ENCODE results near the gene TMA16. TPM values are rescaled to one million over a fixed set of nuclear protein-coding genes. Genes with fewer than 3 reads are reported as not detected.

Gene TMA16
- total and polyA plus RNA-seq, 9 donors, result 16.2 to 32.7 (median 26.0) TPM

DNA sequence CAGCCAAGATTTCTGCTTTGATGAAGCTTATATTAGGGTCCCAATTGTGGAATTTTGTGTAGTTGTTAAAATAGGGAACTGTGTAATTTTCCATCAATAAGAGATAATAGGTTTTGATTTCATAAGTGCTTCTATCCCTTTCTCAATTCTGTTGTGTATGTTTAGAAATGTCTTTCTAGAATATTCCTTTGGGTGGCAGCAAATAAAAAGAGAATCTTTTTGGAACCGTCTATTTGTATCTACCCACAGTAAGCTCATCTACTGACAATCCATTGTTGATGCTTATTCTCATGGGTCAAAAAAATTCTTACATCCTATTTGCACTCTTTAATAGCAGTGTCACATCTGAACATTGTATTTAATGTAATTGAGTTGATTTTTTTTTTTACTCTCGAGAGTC is 61.7 kb downstream of the TMA16 start:
- no peaks in the 10 kb centered on the region for H3K4me1 ChIP-seq (ENCODE audit: control insufficient read depth, insufficient read depth, low read length)
- no peak for DNase-seq
- H3K27me3 ChIP-seq (ENCODE audit: control insufficient read depth, insufficient read depth, low read length), result no peaks in the 10 kb centered on the region
- no CpG with 5 or more reads among the region's 2 CpGs for WGBS (ENCODE audit: insufficient coverage)
- H3K36me3 ChIP-seq (ENCODE audit: control insufficient read depth, insufficient read depth, low read length), result no peaks in the 10 kb centered on the region
- H3K9me3 ChIP-seq (replicated peaks; ENCODE audit: control insufficient read depth, low read depth, low read length), result no peaks in the 10 kb centered on the region
- no peak overlapping the region for H3K4me3 ChIP-seq (ENCODE audit: low read length)
- no peak overlapping the region for H3K27ac ChIP-seq (ENCODE audit: low read length)

DNA sequence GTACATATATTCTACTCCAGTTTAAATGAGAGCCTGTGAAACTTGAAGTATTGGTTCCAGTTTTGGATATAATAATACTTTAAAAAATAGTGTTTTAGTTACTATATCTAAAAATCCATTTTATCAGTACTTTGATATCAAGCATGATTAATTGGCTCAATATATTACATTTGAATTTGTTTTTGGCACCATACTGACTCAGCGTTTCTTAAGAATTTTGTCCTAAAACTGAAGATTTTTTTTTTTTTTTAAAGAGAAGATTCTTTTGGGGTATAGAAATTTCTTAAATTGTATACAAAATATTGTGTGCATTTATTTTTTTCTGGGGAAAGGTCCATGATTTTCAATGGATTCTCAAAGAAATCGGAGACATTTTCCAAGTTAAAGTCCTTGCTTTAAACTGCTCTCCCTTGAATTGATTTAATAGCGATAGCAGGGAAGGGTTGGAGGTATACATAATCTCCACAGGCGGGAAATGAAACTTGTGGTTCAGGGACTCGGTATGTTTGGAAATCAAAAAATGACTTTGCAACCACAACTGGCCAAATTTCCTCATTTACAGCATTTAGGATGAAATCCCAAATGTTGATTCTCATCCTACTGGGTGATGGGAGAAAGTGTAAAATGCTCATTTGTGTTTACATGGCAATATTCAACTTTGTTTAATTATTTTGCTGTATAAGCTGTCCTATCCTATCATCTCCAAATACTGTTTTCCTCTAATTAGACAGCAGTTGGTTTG is 62.3 kb downstream of the TMA16 start:
- DNase-seq, result no peak
- Histone ChIP-seq H3K27me3 (ENCODE audit: control insufficient read depth, insufficient read depth, low read length) (no peaks in the 10 kb centered on the region), H3K4me3 (ENCODE audit: low read length) (no peak overlapping the region), H3K27ac (ENCODE audit: low read length) (no peak overlapping the region), H3K36me3 (ENCODE audit: control insufficient read depth, insufficient read depth, low read length) (no peaks in the 10 kb centered on the region), H3K4me1 (ENCODE audit: control insufficient read depth, insufficient read depth, low read length) (no peaks in the 10 kb centered on the region), H3K9me3 (replicated peaks; ENCODE audit: control insufficient read depth, low read depth, low read length) (no peaks in the 10 kb centered on the region)
- WGBS (ENCODE audit: insufficient coverage), result no CpG with 5 or more reads among the region's 5 CpGs

GRCh38 chr4:163558539-163559044 is 64.1 kb downstream of the TMA16 start:
- H3K36me3 ChIP-seq (ENCODE audit: control insufficient read depth, insufficient read depth, low read length), result no peaks in the 10 kb centered on the region
- H3K27me3 ChIP-seq (ENCODE audit: control insufficient read depth, insufficient read depth, low read length), result no peaks in the 10 kb centered on the region
- H3K9me3 ChIP-seq (replicated peaks; ENCODE audit: control insufficient read depth, low read depth, low read length), result no peaks in the 10 kb centered on the region
- H3K4me3 ChIP-seq (ENCODE audit: low read length), result no peak overlapping the region
- no peak for DNase-seq
- H3K27ac ChIP-seq (ENCODE audit: low read length), result no peak overlapping the region
- WGBS (ENCODE audit: insufficient coverage), result 37% methylated on average over 4 of the region's 6 CpGs
- H3K4me1 ChIP-seq (ENCODE audit: control insufficient read depth, insufficient read depth, low read length), result no peaks in the 10 kb centered on the region

DNA sequence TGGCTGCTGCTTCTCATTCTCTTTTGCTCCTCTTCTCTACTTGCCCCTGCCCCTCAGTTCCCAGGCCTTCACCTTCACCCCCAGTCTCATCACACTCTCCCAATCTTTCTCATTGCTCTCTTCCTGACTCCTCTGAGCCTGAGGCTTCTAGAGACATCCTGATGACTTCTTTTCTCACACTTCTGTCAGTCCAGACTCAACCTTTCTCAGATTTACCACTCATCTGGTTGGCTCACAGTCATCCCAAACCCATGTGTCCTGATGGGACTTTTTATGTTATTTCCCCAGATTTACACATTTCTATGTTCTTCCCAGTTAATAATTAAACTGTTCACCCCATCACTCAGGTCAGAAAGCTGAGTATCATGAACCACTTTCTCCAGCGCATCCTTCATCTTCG is 68.0 kb downstream of the TMA16 start:
- no peaks in the 10 kb centered on the region for H3K4me1 ChIP-seq (ENCODE audit: control insufficient read depth, insufficient read depth, low read length)
- H3K9me3 ChIP-seq (replicated peaks; ENCODE audit: control insufficient read depth, low read depth, low read length), result no peaks in the 10 kb centered on the region
- H3K36me3 ChIP-seq (ENCODE audit: control insufficient read depth, insufficient read depth, low read length), result no peaks in the 10 kb centered on the region
- no peak overlapping the region for H3K4me3 ChIP-seq (ENCODE audit: low read length)
- WGBS (ENCODE audit: insufficient coverage), result 90% methylated on average over 2 of the region's 2 CpGs
- no peak for DNase-seq
- H3K27ac ChIP-seq (ENCODE audit: low read length), result no peak overlapping the region
- no peaks in the 10 kb centered on the region for H3K27me3 ChIP-seq (ENCODE audit: control insufficient read depth, insufficient read depth, low read length)

DNA sequence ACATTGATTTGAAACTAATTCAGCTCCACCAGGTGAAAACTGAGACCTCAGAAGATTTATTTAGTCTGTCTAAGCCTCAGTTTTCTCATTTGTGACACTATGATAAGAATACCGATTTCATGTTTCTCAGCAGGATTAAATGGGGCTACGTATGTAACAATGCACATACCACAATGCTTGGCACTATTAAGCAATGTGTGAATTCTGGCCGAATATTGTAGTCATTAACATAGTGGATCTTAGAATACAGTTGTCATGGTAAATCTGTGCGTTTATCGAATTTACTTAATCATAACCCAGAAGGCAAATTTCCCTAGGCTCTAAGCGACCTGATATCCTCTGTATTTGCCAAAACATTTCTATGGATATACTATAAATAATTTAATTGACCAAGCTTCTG is 69.1 kb downstream of the TMA16 start:
- Histone ChIP-seq H3K27me3 (ENCODE audit: control insufficient read depth, insufficient read depth, low read length) (no peaks in the 10 kb centered on the region), H3K36me3 (ENCODE audit: control insufficient read depth, insufficient read depth, low read length) (no peaks in the 10 kb centered on the region), H3K27ac (ENCODE audit: low read length) (no peak overlapping the region), H3K4me1 (ENCODE audit: control insufficient read depth, insufficient read depth, low read length) (no peaks in the 10 kb centered on the region), H3K4me3 (ENCODE audit: low read length) (no peak overlapping the region), H3K9me3 (replicated peaks; ENCODE audit: control insufficient read depth, low read depth, low read length) (no peaks in the 10 kb centered on the region)
- WGBS (ENCODE audit: insufficient coverage), result no CpG with 5 or more reads among the region's 6 CpGs
- no peak for DNase-seq

- Histone ChIP-seq H3K4me1 (ENCODE audit: control insufficient read depth, insufficient read depth, low read length) (no peaks in the 10 kb centered on the region), H3K27me3 (ENCODE audit: control insufficient read depth, insufficient read depth, low read length) (no peaks in the 10 kb centered on the region), H3K36me3 (ENCODE audit: control insufficient read depth, insufficient read depth, low read length) (no peaks in the 10 kb centered on the region), H3K4me3 (ENCODE audit: low read length) (no peak overlapping the region), H3K27ac (ENCODE audit: low read length) (no peak overlapping the region), H3K9me3 (replicated peaks; ENCODE audit: control insufficient read depth, low read depth, low read length) (no peaks in the 10 kb centered on the region)
- 80% methylated on average over 1 of the region's 2 CpGs for WGBS (ENCODE audit: insufficient coverage)
- no peak for DNase-seq
Measured at GRCh38 chr4:163564221-163564720, 69.8 kb downstream of the TMA16 start.

- DNase-seq, result no peak
- H3K27ac ChIP-seq (ENCODE audit: low read length), result no peak overlapping the region
- no peaks in the 10 kb centered on the region for H3K36me3 ChIP-seq (ENCODE audit: control insufficient read depth, insufficient read depth, low read length)
- no peaks in the 10 kb centered on the region for H3K27me3 ChIP-seq (ENCODE audit: control insufficient read depth, insufficient read depth, low read length)
- no peaks in the 10 kb centered on the region for H3K4me1 ChIP-seq (ENCODE audit: control insufficient read depth, insufficient read depth, low read length)
- H3K9me3 ChIP-seq (replicated peaks; ENCODE audit: control insufficient read depth, low read depth, low read length), result no peaks in the 10 kb centered on the region
- WGBS (ENCODE audit: insufficient coverage), result 67% methylated on average over 1 of the region's 5 CpGs
- no peak overlapping the region for H3K4me3 ChIP-seq (ENCODE audit: low read length)
Measured at GRCh38 chr4:163565226-163566135, 71.0 kb downstream of the TMA16 start.

- Histone ChIP-seq H3K4me1 (ENCODE audit: control insufficient read depth, insufficient read depth, low read length) (no peaks in the 10 kb centered on the region), H3K27ac (ENCODE audit: low read length) (no peak overlapping the region), H3K27me3 (ENCODE audit: control insufficient read depth, insufficient read depth, low read length) (no peaks in the 10 kb centered on the region), H3K4me3 (ENCODE audit: low read length) (no peak overlapping the region), H3K9me3 (replicated peaks; ENCODE audit: control insufficient read depth, low read depth, low read length) (no peaks in the 10 kb centered on the region), H3K36me3 (ENCODE audit: control insufficient read depth, insufficient read depth, low read length) (no peaks in the 10 kb centered on the region)
- 88% methylated on average over 4 of the region's 4 CpGs for WGBS (ENCODE audit: insufficient coverage)
- DNase-seq, result no peak
Measured at GRCh38 chr4:163566257-163566796, 71.8 kb downstream of the TMA16 start.

DNA sequence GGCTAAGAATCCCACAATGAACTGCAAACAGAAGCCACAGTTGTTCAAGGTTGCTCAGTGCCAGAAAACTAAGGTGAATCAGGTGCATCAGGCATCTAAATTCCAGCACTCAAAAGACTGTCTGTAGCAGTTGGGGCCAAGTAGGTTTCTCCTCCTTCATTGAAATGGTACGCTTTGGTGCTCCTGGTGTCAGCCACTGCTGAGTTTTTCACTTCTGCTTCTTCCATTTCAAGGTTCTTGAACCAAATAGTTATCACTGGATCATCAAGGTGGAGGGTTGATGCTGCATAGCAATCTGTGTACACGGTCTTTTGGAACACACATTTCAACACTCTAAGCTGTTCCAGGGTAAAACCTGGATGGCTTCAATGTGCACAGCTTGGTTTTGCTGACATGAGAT is 74.4 kb downstream of the TMA16 start:
- Histone ChIP-seq H3K27me3 (ENCODE audit: control insufficient read depth, insufficient read depth, low read length) (no peaks in the 10 kb centered on the region), H3K27ac (ENCODE audit: low read length) (no peak overlapping the region), H3K4me3 (ENCODE audit: low read length) (no peak overlapping the region), H3K9me3 (replicated peaks; ENCODE audit: control insufficient read depth, low read depth, low read length) (no peaks in the 10 kb centered on the region), H3K36me3 (ENCODE audit: control insufficient read depth, insufficient read depth, low read length) (no peaks in the 10 kb centered on the region), H3K4me1 (ENCODE audit: control insufficient read depth, insufficient read depth, low read length) (no peaks in the 10 kb centered on the region)
- DNase-seq, result no peak
- WGBS (ENCODE audit: insufficient coverage), result no CpG with 5 or more reads among the region's 2 CpGs

All from muscle of leg (tissue), 11 donors.